22Rv1 (cell line): ENCODE data around the gene MYL4.

Experiments used
- H3K27ac ChIP-seq: fragments of 450-650 bp; 2 replicates; pipeline ENCODE4 v1.5.1; 2017
- CTCF ChIP-seq: fragments of 450-650 bp; IDR thresholded peaks from 2 replicates; pipeline ENCODE4 v1.5.1; 2017; ENCODE audit warnings: mild to moderate bottlenecking
- ZFX ChIP-seq: fragments of 450-650 bp; IDR thresholded peaks from 2 replicates; pipeline ENCODE4 v1.6.1; 2017; ENCODE audit warnings: antibody characterized with exemption, borderline replicate concordance

Gene MYL4

GRCh38 chr17:47273245-47273644 is 64.1 kb downstream of the MYL4 start:
- H3K27ac ChIP-seq: no peak overlapping the region
- TF ChIP-seq ZFX: no peak
- no peak for TF ChIP-seq CTCF
